ENCODE measurements around the gene CDKN2D.

The CDKN2D gene

DNA sequence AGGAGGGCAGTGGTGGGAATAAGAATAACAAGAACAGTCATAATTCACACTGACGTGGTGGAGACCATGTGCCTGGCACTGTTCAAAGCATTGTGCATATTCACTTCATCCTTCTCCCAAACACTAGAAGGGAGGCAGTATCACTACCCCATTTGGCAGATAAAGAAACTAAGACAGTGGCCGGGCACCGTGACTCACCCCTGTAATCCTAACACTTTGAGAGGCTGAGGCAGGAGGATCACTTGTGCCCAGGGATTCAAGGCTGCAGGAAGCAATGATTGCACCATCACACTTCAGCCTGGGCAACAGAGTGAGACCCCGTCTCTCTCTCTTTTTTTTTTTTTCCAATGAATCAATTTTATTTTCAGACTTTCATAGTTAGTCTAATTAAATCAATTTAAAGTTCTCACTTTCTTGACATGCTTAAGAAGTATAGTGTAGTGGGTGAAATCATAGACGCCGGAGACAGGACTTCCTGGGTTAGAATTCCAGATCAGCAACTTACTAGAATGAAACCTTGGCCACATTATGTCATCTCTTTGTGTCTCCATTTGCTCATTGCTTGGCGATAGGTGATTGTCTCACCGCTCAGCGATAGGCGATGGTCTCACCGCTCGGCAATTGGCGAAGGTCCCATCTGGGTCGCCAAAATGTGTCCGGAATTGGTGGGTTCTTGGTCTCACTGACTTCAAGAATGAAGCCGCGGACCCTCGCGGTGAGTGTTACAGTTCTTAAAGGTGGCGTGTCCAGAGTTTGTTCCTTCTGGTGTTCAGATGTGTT lies 30.4 kb downstream of the CDKN2D start:
- Histone ChIP-seq H3K27me3 (ENCODE audit: low read length) (no peaks in the 10 kb centered on the region), H3K4me3 (ENCODE audit: insufficient read depth, low read length, poor library complexity, severe bottlenecking) (no peak overlapping the region), H3K9me3 (ENCODE audit: insufficient read depth, low read length) (no peaks in the 10 kb centered on the region), H4K20me1 (ENCODE audit: low read depth, low read length) (no peaks in the 10 kb centered on the region), H3K4me2 (ENCODE audit: low read depth, low read length, poor library complexity, severe bottlenecking) (no peak overlapping the region), H3K9me2 (replicated peaks; ENCODE audit: insufficient read depth, low read length) (no peaks in the 10 kb centered on the region), H3K36me3 (ENCODE audit: low read length) (no peaks in the 10 kb centered on the region), H3F3A (ENCODE audit: insufficient read depth) (peaks cover 10% of the 10 kb centered on the region), H3K9ac (ENCODE audit: low read length) (no peak overlapping the region), H3K27ac (ENCODE audit: low read depth, low read length) (no peak overlapping the region), H3K79me2 (ENCODE audit: insufficient read depth, low read length) (no peaks in the 10 kb centered on the region), H2AFZ (ENCODE audit: low read depth, low read length, severe bottlenecking) (no peak overlapping the region)
- TF ChIP-seq EZH2phosphoT487 (conservative IDR thresholded peaks at IDR 0.05; ENCODE audit: low read length), result no peak
- TF ChIP-seq, protein P1, sequence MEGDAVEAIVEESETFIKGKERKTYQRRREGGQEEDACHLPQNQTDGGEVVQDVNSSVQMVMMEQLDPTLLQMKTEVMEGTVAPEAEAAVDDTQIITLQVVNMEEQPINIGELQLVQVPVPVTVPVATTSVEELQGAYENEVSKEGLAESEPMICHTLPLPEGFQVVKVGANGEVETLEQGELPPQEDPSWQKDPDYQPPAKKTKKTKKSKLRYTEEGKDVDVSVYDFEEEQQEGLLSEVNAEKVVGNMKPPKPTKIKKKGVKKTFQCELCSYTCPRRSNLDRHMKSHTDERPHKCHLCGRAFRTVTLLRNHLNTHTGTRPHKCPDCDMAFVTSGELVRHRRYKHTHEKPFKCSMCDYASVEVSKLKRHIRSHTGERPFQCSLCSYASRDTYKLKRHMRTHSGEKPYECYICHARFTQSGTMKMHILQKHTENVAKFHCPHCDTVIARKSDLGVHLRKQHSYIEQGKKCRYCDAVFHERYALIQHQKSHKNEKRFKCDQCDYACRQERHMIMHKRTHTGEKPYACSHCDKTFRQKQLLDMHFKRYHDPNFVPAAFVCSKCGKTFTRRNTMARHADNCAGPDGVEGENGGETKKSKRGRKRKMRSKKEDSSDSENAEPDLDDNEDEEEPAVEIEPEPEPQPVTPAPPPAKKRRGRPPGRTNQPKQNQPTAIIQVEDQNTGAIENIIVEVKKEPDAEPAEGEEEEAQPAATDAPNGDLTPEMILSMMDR (IDR thresholded peaks at IDR 0.05; ENCODE audit: insufficient read depth, low read length, poor library complexity, severe bottlenecking), result no peak

DNA sequence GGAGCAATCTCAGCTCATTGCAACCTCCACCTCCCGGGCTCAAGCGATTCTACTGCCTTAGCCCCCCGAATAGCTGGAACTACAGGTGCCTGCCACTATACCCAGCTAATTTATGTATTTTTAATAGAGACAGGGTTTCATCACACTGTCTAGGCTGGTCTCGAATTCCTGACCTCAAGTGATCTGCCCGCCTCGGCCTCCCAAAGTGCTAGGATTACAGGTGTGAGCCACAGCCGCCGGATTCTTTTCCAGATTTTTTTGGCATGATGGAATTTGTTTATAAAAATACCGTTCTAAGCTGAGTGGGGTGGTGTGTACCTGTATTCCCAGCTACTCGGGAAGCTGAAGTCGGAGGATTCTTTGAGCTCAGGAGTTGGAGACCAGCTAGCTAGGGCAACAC lies 31.1 kb downstream of the CDKN2D start:
- no peaks in the 10 kb centered on the region for H3K79me2 ChIP-seq (ENCODE audit: insufficient read depth, low read length)
- TF ChIP-seq, protein P1 (IDR thresholded peaks at IDR 0.05; ENCODE audit: insufficient read depth, low read length, poor library complexity, severe bottlenecking), result no peak
- no peak for TF ChIP-seq EZH2phosphoT487 (conservative IDR thresholded peaks at IDR 0.05; ENCODE audit: low read length)
- no peak overlapping the region for H3K4me3 ChIP-seq (ENCODE audit: insufficient read depth, low read length, poor library complexity, severe bottlenecking)
- peaks cover 3% of the 10 kb centered on the region for H3F3A ChIP-seq (ENCODE audit: insufficient read depth)
- H3K27ac ChIP-seq (ENCODE audit: low read depth, low read length), result no peak overlapping the region
- H3K9me2 ChIP-seq (replicated peaks; ENCODE audit: insufficient read depth, low read length), result no peaks in the 10 kb centered on the region
- H3K9ac ChIP-seq (ENCODE audit: low read length), result no peak overlapping the region
- no peak overlapping the region for H3K4me2 ChIP-seq (ENCODE audit: low read depth, low read length, poor library complexity, severe bottlenecking)
- no peaks in the 10 kb centered on the region for H3K9me3 ChIP-seq (ENCODE audit: insufficient read depth, low read length)
- no peaks in the 10 kb centered on the region for H4K20me1 ChIP-seq (ENCODE audit: low read depth, low read length)
- H2AFZ ChIP-seq (ENCODE audit: low read depth, low read length, severe bottlenecking), result no peak overlapping the region
- H3K27me3 ChIP-seq (ENCODE audit: low read length), result no peaks in the 10 kb centered on the region
- no peaks in the 10 kb centered on the region for H3K36me3 ChIP-seq (ENCODE audit: low read length)

DNA sequence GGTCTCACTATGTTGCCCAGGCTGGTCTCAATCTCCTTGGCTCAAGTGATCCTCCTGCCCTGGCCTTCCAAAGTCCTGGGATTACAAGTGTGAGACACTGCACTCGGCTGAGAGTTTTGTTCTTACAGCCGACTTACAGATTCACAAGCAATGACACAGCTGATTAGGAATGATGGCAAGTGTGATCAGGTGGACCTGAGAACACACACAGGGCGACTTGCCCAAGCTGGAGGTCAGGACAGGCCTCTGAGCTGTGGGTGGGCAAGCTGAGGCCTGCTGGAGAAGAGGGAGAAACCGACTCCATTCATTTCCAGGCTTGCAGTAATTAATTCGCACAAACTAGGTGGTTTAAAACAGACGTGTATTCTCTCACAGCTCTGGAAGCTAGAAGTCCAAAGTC lies 33.2 kb downstream of the CDKN2D start:
- H4K20me1 ChIP-seq (ENCODE audit: low read depth, low read length), result no peaks in the 10 kb centered on the region
- TF ChIP-seq EZH2phosphoT487 (conservative IDR thresholded peaks at IDR 0.05; ENCODE audit: low read length), result no peak
- TF ChIP-seq, protein P1 (IDR thresholded peaks at IDR 0.05; ENCODE audit: insufficient read depth, low read length, poor library complexity, severe bottlenecking), result no peak
- no peaks in the 10 kb centered on the region for H3K9me3 ChIP-seq (ENCODE audit: insufficient read depth, low read length)
- H3K27ac ChIP-seq (ENCODE audit: low read depth, low read length), result no peak overlapping the region
- no peak overlapping the region for H3K9ac ChIP-seq (ENCODE audit: low read length)
- H2AFZ ChIP-seq (ENCODE audit: low read depth, low read length, severe bottlenecking), result no peak overlapping the region
- no peak overlapping the region for H3K4me3 ChIP-seq (ENCODE audit: insufficient read depth, low read length, poor library complexity, severe bottlenecking)
- no peaks in the 10 kb centered on the region for H3K9me2 ChIP-seq (replicated peaks; ENCODE audit: insufficient read depth, low read length)
- no peaks in the 10 kb centered on the region for H3K79me2 ChIP-seq (ENCODE audit: insufficient read depth, low read length)
- no peaks in the 10 kb centered on the region for H3K27me3 ChIP-seq (ENCODE audit: low read length)
- H3F3A ChIP-seq (ENCODE audit: insufficient read depth), result no peaks in the 10 kb centered on the region
- no peak overlapping the region for H3K4me2 ChIP-seq (ENCODE audit: low read depth, low read length, poor library complexity, severe bottlenecking)
- no peaks in the 10 kb centered on the region for H3K36me3 ChIP-seq (ENCODE audit: low read length)
